Common myeloid progenitor, CD34-positive (primary cell): ENCODE measurements around the gene TMEM253.

Experiments
- CTCF ChIA-PET: fragments of 350-600 bp; sonication (Branson Sonifier 250); formaldehyde crosslinking; loops from one replicate; lab custom pipeline; 2021; ENCODE audit warnings: antibody characterized with exemption; lab: Charles Lee
- POLR2A ChIA-PET: fragments of 350-600 bp; sonication (Branson Sonifier 250); formaldehyde crosslinking; loops from one replicate; lab custom pipeline; 2021; ENCODE audit warnings: antibody characterized with exemption; lab: Charles Lee
- DNase-seq, 3 donors: peaks; one replicate each; pipeline versions ENCODE4 v3.0.0 to v3.0.0-alpha.2; 2013
- H3K27ac ChIP-seq, 2 experiments: 1 replicate in 1 of 2; 2 replicates in 1 of 2; pipeline ENCODE4 v1.7.0; 2013; ENCODE audit warnings: inconsistent platforms in 2 of 2, low read length in 2 of 2, mild to moderate bottlenecking in 2 of 2, low read depth in 1 of 2, moderate library complexity in 1 of 2; ENCODE audit not compliant: severe bottlenecking in 2 of 2, insufficient read depth in 1 of 2, poor library complexity in 1 of 2
- H3K27me3 ChIP-seq, 5 experiments: replicated peaks in 2 of 5; 1 replicate in 3 of 5; 2 replicates in 2 of 5; pipeline versions ENCODE4 v1.6.1 to v1.7.0; 2013; ENCODE audit warnings: low read length in 4 of 5, mild to moderate bottlenecking in 2 of 5, moderate library complexity in 2 of 5, inconsistent platforms in 1 of 5; ENCODE audit not compliant: insufficient read depth in 5 of 5, control insufficient read depth in 4 of 5
- H3K36me3 ChIP-seq, 4 experiments: 1 replicate in 2 of 4; 2 replicates in 2 of 4; pipeline versions ENCODE4 v1.6.1 to v1.7.0; 2013; ENCODE audit warnings: low read length in 3 of 4, control low read depth in 1 of 4, mild to moderate bottlenecking in 1 of 4; ENCODE audit not compliant: control insufficient read depth in 4 of 4, insufficient read depth in 4 of 4
- H3K4me1 ChIP-seq, 4 experiments: 1 replicate in 3 of 4; 2 replicates in 1 of 4; pipeline versions ENCODE4 v1.6.1 to v1.7.1; 2013; ENCODE audit warnings: low read length in 3 of 4, mild to moderate bottlenecking in 3 of 4, control low read depth in 1 of 4, inconsistent platforms in 1 of 4, moderate library complexity in 1 of 4; ENCODE audit not compliant: control insufficient read depth in 4 of 4, insufficient read depth in 4 of 4; ENCODE audit errors: control extremely low read depth in 1 of 4
- H3K4me3 ChIP-seq, 7 experiments: 1 replicate in 4 of 7; 2 replicates in 3 of 7; pipeline versions ENCODE4 v1.5.1 to v1.7.0; 2013; ENCODE audit warnings: mild to moderate bottlenecking in 7 of 7, low read length in 6 of 7, moderate library complexity in 6 of 7, inconsistent platforms in 2 of 7, low read depth in 2 of 7, control low read depth in 1 of 7; ENCODE audit not compliant: insufficient read depth in 4 of 7, control insufficient read depth in 1 of 7; ENCODE audit errors: extremely low read depth in 1 of 7
- H3K9me3 ChIP-seq, 5 experiments: 1 replicate in 4 of 5; 2 replicates in 1 of 5; pipeline versions ENCODE4 v1.6.1 to v1.7.1; 2013; ENCODE audit warnings: low read length in 4 of 5, mild to moderate bottlenecking in 2 of 5, inconsistent platforms in 1 of 5, low read depth in 1 of 5, moderate library complexity in 1 of 5; ENCODE audit not compliant: control insufficient read depth in 4 of 5, insufficient read depth in 2 of 5; ENCODE audit errors: control extremely low read depth in 1 of 5
- WGBS: methylation state at CpG from one replicate; pipeline ENCODE4 v1.1.5; 2013; ENCODE audit not compliant: insufficient coverage; 5-methylcytosine and 5-hydroxymethylcytosine counted together

TMEM253 gene

DNA sequence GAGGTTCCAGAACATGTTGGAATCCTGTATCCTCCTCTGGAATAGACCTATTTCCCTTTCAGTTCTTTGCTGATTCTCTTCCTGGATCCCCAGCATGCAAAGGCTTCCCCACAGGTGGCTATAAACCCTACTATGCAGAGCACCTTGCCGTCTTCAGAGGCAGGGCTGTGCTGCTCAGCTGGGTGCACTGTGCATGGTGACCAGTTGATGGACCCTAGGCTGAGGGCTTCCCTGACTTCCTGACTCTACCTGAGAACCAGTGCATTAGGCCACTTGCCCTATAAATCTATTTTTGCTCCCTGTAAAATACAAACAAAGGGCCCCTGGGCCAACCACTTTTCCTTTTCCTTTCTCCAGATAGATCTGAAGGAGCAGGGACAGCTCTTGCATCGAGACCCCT, 16.5 kb upstream of the TMEM253 start:
- POLR2A ChIA-PET = no interaction called here
- CTCF ChIA-PET = interaction anchor here (1.0 to 9.9 kb wide), 5 partner anchors 8 to 69 kb away, joined by 4 to 124 read pairs (median 9); partner anchors contain the start of gene ARHGEF40
- Histone ChIP-seq H3K36me3 (peaks cover 4 to 62% (median 36%) of the 10 kb centered on the region in 4 experiments), H3K27ac (no peak overlapping the region), H3K27me3 (no peaks in the 10 kb centered on the region), H3K4me1 (peaks cover 0 to 14% (median 10%) of the 10 kb centered on the region in 4 experiments), H3K4me3 (no peak overlapping the region), H3K9me3 (no peaks in the 10 kb centered on the region)
- no peak for DNase-seq
- 86% methylated on average over 1 of the region's 2 CpGs for WGBS

- H3K27ac ChIP-seq = no peak overlapping the region
- CTCF ChIA-PET = interaction anchor here (0.8 to 9.9 kb wide), 4 partner anchors 7 to 17 kb away, joined by 3 to 124 read pairs (median 10); partner anchors contain the start of gene ARHGEF40
- WGBS = 93% methylated on average over 17 of the region's 17 CpGs
Observed at GRCh38 chr14:21084998-21085853, 15.6 kb upstream of the TMEM253 start.

GRCh38 chr14:21086908-21087293, 14.0 kb upstream of the TMEM253 start:
- H3K36me3 ChIP-seq = peaks cover 4 to 65% (median 34%) of the 10 kb centered on the region in 4 experiments
- no peaks in the 10 kb centered on the region for H3K9me3 ChIP-seq
- no peaks in the 10 kb centered on the region for H3K27me3 ChIP-seq
- peaks cover 0 to 14% (median 10%) of the 10 kb centered on the region in 4 experiments for H3K4me1 ChIP-seq
- H3K4me3 ChIP-seq = no peak overlapping the region
- POLR2A ChIA-PET = interaction anchor here (1.0 to 1.4 kb wide), 2 partner anchors 16 to 18 kb away, joined by 5 to 10 read pairs; partner anchors contain the start of gene ARHGEF40
- CTCF ChIA-PET = interaction anchor here (0.6 to 9.9 kb wide), 10 partner anchors 8 to 76 kb away, joined by 3 to 124 read pairs (median 6); partner anchors contain the start of genes ARHGEF40 and TMEM253
- no peak for DNase-seq
- WGBS = 100% methylated on average over 1 of the region's 4 CpGs
- peak overlapping the region; percentile 13 to 59 for H3K27ac ChIP-seq

More at GRCh38 chr14:21084998-21085853, 15.6 kb upstream of the TMEM253 start:
- no peaks in the 10 kb centered on the region for H3K27me3 ChIP-seq
- H3K4me1 ChIP-seq = peaks cover 0 to 14% (median 10%) of the 10 kb centered on the region in 4 experiments
- no peak overlapping the region for H3K4me3 ChIP-seq
- DNase-seq = peak in 1 of 3 donors; percentile 21
- H3K9me3 ChIP-seq = no peaks in the 10 kb centered on the region
- POLR2A ChIA-PET = no interaction called here
- peaks cover 4 to 61% (median 34%) of the 10 kb centered on the region in 4 experiments for H3K36me3 ChIP-seq

GRCh38 chr14:21087294-21088091, 13.4 kb upstream of the TMEM253 start:
- peaks cover 4 to 63% (median 30%) of the 10 kb centered on the region in 4 experiments for H3K36me3 ChIP-seq
- no peaks in the 10 kb centered on the region for H3K9me3 ChIP-seq
- no peaks in the 10 kb centered on the region for H3K27me3 ChIP-seq
- peak; percentile 95 to 99 (median 99) for DNase-seq
- peak overlapping the region; percentile 62 to 68 for H3K27ac ChIP-seq
- ChIA-PET CTCF (interaction anchor here (0.6 to 9.9 kb wide), 11 partner anchors 9 to 76 kb away, joined by 3 to 124 read pairs (median 5); partner anchors contain the start of genes ARHGEF40 and TMEM253), POLR2A (interaction anchor here (1.0 to 1.4 kb wide), 2 partner anchors 17 to 19 kb away, joined by 5 to 10 read pairs; partner anchors contain the start of gene ARHGEF40)
- peaks cover 0 to 14% (median 11%) of the 10 kb centered on the region in 4 experiments for H3K4me1 ChIP-seq
- WGBS = 58% methylated on average over 13 of the region's 19 CpGs
- no peak overlapping the region for H3K4me3 ChIP-seq

GRCh38 chr14:21088687-21089086, 12.2 kb upstream of the TMEM253 start:
- WGBS = 91% methylated on average over 3 of the region's 4 CpGs
- Histone ChIP-seq H3K4me3 (no peak overlapping the region), H3K27ac (peak overlapping the region in 1 of 2 experiments; percentile 68), H3K27me3 (no peaks in the 10 kb centered on the region), H3K36me3 (peaks cover 4 to 65% (median 30%) of the 10 kb centered on the region in 4 experiments), H3K4me1 (peaks cover 0 to 18% (median 13%) of the 10 kb centered on the region in 4 experiments), H3K9me3 (no peaks in the 10 kb centered on the region)
- DNase-seq = no peak
- ChIA-PET CTCF (interaction anchor here (1.0 to 9.9 kb wide), 8 partner anchors 14 to 409 kb away, joined by 3 to 124 read pairs (median 39); partner anchors contain the start of genes ARHGEF40 and TMEM253), POLR2A (interaction anchor here (2.1 kb wide), 1 partner anchor 16 kb away, joined by 5 read pairs; no protein-coding TSS in a partner anchor)

GRCh38 chr14:21089271-21089670, 11.6 kb upstream of the TMEM253 start:
- Histone ChIP-seq H3K4me3 (no peak overlapping the region), H3K27me3 (no peaks in the 10 kb centered on the region), H3K4me1 (peaks cover 0 to 18% (median 13%) of the 10 kb centered on the region in 4 experiments), H3K9me3 (no peaks in the 10 kb centered on the region), H3K36me3 (peaks cover 4 to 60% (median 29%) of the 10 kb centered on the region in 4 experiments), H3K27ac (peak overlapping the region in 1 of 2 experiments; percentile 18)
- CTCF ChIA-PET = interaction anchor here (0.8 to 9.9 kb wide), 13 partner anchors 11 to 410 kb away, joined by 3 to 124 read pairs (median 7); partner anchors contain the start of genes ARHGEF40 and TMEM253
- POLR2A ChIA-PET = interaction anchor here (2.1 kb wide), 1 partner anchor 15 kb away, joined by 5 read pairs; no protein-coding TSS in a partner anchor
- no peak for DNase-seq
- WGBS = no CpG with 5 or more reads among the region's 1 CpG
